HG03280 (cell line): ENCODE data around the gene AGK.

Source experiments
- ATAC-seq: cut with Tn5 transposase; IDR thresholded peaks from one replicate; pipeline ENCODE4 v1.9.1; 2021; ENCODE audit warnings: mild to moderate bottlenecking, moderate library complexity; ENCODE audit not compliant: unreplicated experiment

Gene AGK

GRCh38 chr7:141584935-141585334, 33.7 kb downstream of the AGK start:
- ATAC-seq, result no peak

GRCh38 chr7:141585592-141586510, 34.6 kb downstream of the AGK start:
- ATAC-seq, result peak; percentile 71

- no peak for ATAC-seq
Observed at GRCh38 chr7:141586878-141587277, 35.7 kb downstream of the AGK start.

GRCh38 chr7:141587304-141587703, 36.1 kb downstream of the AGK start:
- ATAC-seq, result no peak

- ATAC-seq, result no peak
Observed at GRCh38 chr7:141588912-141589311, 37.7 kb downstream of the AGK start.

- no peak for ATAC-seq
Observed at GRCh38 chr7:141590071-141590470, 38.9 kb downstream of the AGK start.

- ATAC-seq, result peak; percentile 38
Observed at GRCh38 chr7:141590666-141591065, 39.5 kb downstream of the AGK start.

- no peak for ATAC-seq
Observed at GRCh38 chr7:141593134-141593533, 41.9 kb downstream of the AGK start.

- no peak for ATAC-seq
Observed at GRCh38 chr7:141597966-141598365, 46.8 kb downstream of the AGK start.

GRCh38 chr7:141598408-141598807, 47.2 kb downstream of the AGK start:
- ATAC-seq, result no peak

- ATAC-seq, result no peak
Observed at GRCh38 chr7:141600168-141601006, 49.2 kb downstream of the AGK start.

GRCh38 chr7:141609576-141609975, 58.4 kb downstream of the AGK start:
- no peak for ATAC-seq

- ATAC-seq, result no peak
Observed at GRCh38 chr7:141610671-141611070, 59.5 kb downstream of the AGK start.

- no peak for ATAC-seq
Observed at GRCh38 chr7:141612861-141613260, 61.7 kb downstream of the AGK start.

GRCh38 chr7:141617280-141617679, 66.1 kb downstream of the AGK start:
- no peak for ATAC-seq

GRCh38 chr7:141619745-141620144, 68.5 kb downstream of the AGK start:
- no peak for ATAC-seq

- ATAC-seq, result no peak
Observed at GRCh38 chr7:141624763-141625162, 73.6 kb downstream of the AGK start.

- no peak for ATAC-seq
Observed at GRCh38 chr7:141630621-141631020, 79.4 kb downstream of the AGK start.

GRCh38 chr7:141631525-141631924, 80.3 kb downstream of the AGK start:
- ATAC-seq, result no peak

- ATAC-seq, result no peak
Observed at GRCh38 chr7:141634065-141634464, 82.9 kb downstream of the AGK start.

GRCh38 chr7:141636053-141636452, 84.8 kb downstream of the AGK start:
- no peak for ATAC-seq
